Stimulated activated CD4-positive, alpha-beta T cell treated with anti-CD3 and anti-CD28 coated beads, TNF-alpha, amount 100 ng/mL, for 24 hours (primary cell): Measurements from ENCODE around the gene TFIP11.
"Not testable (repeated sequence)": the region's sequence is repeated elsewhere in the genome, so short reads cannot be mapped to it uniquely, and the experiment has no call there.

Experiments used
- DNase-seq, 3 experiments: peaks; one replicate each; pipeline ENCODE4 v3.0.0-alpha.2; 2020; ENCODE audit warnings: low read depth in 3 of 3

The TFIP11 gene

DNA sequence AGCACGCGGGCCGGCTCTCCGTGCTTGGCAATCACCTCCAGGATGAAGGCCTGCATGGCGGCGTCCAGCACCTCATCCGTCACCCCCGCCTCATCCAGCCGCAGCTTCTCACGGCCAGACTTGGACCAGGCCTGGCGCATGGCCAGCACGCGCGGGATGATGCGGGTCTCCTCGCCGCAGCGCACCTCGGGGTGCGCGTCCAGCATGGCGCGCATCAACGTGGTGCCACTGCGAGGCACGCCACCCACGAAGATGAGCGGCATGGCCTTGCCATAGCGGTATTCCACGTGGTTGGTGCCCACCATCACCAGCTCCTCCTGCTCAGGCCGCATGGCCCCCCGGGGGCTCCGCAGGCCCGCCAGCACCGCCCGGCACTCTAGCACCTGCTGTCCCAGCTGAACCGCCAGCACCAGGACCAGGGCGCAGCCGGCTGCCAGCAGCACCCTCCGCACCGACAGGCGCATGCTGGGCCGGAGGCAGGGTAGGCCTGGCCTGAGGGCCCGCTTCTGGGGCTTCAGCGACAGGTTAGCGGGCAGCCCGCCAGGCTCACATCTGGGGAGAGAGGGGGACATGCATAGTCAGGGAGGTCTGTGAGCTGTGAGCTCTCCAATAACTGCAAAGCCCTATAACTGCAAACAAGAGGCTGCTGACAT is 29.0 kb upstream of the TFIP11 start:
- no peak for DNase-seq

DNA sequence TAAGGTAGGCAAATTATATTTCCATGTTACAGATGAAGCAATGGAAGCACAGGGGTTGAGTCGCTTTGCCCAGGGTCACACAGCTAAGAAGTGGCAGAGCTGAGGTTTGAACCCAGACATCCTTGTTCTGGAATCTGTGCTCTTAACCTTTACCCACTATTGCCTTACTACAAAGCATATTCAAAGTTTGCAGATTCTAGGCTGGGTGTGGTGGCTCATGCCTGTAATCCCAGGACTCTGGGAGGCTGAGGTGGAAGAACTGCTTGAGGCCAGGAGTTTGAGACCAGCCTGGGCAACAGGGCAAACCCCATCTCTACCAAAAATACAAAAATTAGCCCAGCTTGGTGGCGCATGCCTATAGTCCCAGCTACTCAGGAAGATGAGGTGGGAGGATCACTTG is 27.8 kb upstream of the TFIP11 start:
- no peak for DNase-seq

DNA sequence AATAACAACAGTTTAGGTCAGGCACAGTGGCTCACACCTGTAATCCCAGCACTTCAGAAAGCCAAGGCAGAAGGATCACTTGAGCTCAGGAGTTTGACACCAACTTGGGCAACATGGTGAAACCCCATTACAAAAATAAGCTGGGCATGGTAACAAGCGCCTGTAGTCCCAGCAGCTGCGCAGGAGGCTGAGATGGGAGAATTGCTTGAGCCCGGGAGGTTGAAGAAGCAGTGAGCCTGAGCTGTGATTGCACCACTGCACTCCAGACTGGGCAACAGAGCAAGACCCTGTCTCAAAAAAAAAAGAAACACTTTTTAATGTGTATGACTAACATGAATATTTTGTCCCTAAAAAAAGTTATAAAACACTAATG is 24.5 kb upstream of the TFIP11 start:
- DNase-seq: no peak

DNA sequence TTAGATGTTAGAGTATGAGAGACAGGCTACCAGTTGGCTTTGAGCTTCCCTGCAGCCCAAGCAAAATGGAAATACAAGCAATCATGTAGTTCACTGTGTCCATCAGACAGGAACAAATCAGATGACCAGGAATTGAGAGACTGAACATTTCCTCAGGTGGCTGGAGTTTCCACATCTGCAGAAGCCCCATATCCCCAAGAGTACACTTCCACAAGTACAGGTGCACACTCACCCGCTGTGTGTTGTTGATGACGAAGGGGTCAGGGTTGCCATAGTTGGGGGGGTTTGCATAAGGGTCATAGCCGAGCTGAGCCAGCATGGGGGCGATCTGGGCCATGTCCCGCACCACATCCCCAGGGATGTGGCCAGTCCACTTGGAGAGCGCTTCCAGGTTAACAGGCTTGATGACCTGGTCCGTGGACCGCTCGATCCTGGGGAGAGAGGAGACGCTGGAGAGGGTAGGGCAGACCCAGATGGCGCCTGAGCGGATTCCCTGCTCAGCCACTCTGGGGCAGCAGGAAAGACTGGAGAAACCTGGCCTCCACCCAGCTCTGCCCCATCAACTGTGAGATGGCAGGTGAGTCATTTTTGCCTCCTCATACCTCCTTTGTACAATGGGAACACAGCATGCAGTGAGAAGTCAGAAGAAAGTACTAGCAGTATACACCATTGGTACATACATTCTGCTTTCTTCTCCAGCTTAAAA is 23.9 kb upstream of the TFIP11 start:
- DNase-seq: no peak

DNA sequence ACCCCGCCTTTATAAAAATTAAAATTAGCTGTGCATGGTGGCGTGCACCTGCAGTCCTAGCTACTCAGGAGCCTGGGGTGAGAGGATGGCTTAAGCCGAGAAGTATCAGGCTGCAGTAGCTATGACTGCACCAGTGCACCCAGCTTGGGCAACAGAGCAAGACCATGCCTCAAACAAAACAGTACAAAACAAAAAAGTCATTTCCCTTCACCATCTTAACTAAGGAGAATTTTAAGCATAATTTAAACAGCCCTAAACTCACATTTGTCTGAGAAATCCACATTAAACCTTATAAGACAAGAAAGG is 23.3 kb upstream of the TFIP11 start:
- DNase-seq: no peak

DNA sequence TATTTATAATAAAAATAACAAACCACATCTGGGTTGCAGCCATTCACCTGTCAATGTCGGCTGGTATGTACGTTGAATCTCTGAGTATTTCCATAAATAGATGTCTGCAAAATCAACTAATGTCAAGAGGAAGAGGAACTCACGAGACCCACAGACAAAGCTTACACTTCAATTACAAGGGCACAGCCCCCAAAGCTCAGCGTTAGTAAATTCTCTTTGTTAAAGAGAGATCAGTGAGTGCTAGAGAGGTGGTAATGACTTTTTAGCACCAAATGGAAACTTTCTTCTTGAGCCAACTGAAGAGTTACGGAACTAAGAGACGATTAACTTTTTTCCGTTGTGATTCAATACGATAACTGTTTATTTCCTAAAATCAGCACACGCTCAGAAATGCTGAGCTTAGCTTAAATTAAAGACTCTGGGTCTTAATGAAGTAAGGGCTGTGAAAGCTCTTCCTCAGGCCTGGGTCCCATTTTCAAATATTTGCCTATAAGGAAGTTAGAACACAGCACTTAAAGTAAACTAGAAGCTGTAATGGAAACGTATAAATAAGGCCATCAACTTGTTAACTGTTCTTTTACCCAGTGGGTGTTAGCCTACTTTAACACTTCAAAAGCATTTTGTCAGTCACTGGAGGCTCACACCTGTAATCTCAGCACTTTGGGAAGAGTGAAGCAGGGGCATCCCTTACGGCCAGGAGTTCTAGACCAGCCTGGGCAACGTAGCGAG is 22.8 kb upstream of the TFIP11 start:
- no peak for DNase-seq

DNA sequence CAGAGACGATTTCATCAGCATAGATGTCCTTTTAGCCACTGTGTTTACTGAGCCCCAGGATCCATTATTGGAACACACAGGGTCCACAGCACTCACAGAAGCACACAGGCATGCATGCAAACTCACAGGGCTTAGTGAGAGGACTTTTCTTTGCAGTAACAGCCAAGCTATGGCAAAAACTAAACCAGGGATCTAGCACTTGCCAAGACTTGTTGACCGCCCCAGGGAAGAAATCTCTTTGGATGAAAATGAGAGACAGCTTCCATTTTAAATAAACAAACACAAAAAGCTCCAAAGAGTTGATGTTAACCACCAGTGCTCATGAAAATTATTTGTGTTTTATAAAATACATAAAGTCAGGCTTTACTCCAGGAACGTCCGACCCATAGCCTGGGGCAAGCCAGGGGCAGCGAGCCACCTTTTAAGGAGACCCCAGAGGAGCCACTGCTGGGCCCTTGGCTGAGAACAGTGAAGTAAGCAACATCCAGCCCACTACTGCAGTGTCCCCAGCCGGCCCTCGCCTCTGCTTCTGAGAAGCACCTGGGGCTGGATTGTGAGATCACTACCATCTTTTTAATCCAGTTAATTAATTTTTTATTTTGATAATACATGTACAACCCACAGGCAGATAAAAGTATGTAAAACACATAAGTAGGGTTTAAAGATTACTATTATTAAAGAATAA is 22.0 kb upstream of the TFIP11 start:
- no peak for DNase-seq

DNA sequence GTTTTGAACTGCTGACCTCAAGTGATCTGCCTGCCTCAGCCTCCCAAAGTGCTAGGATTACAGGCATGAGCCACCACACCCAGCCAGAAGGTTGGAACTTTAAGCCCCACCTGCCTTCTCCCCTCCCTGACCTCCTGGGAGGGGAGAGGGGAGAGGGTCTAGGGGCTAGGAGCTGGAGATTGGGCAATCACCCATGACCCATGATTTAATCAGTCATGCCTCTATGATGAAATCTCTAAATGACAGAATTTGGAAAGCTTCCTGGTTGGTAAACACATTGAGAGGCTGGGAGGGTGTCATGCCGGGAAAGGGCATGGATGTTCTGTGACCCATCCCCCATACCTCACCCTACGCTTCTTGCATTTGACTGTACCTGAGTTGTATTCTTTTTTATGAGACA is 17.1 kb upstream of the TFIP11 start:
- DNase-seq: no peak

DNA sequence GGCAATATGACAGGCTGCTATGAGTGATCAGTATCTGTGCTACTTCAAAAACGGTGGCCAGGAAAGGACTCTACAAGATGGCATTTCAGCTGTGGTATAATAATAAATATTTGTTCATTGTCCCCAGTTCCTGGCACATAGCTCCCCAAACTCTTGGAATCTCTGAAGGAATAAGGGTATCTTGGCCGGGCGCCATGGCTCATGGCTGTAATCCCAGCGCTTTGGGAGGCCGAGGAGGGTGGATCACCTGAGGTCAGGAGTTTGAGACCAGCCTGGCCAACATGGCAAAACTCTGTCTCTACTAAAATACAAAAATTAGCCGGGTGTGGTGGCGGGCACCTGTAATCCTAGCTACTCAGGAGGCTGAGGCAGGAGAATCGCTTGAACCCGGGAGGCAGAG is 16.2 kb upstream of the TFIP11 start:
- DNase-seq: not testable (repeated sequence)

DNA sequence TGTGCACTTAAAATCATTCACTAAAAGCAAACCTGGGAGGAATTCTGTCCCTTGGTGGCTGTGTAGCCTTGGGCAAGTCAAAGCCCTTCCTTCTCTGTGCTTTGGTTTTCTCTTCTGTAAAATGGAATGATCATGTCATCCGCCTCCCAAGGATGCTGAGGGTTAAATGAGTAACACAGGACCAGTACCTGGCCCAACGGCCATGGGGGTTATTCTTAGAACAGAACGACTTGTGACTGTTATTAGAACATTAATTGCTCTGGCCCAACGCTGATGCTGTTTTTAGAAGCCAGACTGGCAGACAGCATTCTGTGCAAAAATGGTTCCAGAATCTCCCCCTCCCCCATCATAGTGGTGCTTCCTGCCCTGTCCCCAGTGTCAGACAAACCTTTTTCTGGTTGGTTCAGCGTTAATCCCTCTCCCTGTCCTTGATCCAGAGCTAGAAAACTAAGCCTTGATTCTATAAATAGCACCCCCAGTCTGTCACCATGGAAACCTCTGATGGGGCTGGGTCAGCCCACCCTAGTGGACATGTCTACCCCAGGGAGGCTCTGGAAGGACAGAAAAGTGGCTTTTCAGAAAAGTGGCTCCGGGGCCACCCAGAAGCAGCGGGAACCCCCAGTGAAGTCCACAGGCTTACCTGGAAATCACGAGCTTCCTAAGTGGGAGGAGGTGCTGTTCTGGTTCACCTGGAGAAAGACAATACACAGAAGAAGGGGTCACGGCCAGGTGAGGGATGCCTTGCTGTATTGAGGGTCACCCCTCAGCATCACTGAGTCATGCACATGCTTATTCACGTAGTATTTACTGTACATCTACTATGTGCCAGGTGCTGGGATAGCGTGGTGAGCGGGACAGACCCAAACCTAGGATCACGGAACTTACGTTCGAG is 15.5 kb upstream of the TFIP11 start:
- no peak for DNase-seq

DNA sequence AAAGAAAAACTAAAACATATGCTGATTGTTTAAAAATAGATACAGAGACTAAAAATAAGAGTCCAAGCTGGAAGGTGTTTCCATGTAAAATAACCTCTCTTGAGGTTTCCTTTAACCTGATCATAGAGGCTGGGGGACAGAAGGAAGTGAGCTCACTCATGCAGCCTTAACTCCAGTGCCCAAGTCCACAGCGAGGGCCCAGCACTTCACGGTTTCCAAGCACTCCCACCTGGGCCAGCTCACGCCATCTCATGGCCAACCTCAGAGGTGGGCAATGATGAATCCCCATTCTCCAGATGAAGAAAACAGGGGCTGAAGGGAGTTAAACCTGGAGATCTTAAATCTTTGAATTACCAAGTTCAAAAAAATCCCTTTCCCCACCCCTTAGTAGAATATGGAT is 14.9 kb upstream of the TFIP11 start:
- no peak for DNase-seq

DNA sequence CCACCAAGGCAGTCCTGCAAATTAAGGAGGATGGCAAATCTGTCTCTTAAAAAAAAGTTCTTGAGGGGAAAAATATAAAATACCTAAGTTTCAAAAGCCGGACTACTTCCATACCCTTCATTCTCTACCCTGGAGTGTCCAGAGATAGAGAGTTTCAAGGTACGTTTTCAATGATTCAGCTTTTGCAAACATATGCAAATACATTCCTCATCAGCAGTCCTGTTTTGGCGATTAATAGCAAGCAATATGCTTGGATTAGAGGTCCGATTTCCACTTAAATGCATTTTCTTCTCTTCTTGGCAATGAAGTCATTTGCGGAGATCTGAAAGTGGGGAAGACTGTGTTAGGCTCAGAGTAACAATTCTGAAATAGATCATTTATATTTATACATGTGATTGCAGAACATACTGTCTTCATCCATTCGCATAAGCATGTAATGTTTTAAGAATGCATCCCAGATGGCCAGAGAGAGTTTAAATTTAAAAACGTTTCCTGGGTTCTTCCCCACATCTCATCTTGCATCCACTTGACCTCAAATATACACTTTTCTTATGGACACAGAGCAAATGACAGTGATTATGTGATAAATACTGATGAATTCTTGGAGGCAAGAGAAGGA is 13.8 kb upstream of the TFIP11 start:
- no peak for DNase-seq

DNA sequence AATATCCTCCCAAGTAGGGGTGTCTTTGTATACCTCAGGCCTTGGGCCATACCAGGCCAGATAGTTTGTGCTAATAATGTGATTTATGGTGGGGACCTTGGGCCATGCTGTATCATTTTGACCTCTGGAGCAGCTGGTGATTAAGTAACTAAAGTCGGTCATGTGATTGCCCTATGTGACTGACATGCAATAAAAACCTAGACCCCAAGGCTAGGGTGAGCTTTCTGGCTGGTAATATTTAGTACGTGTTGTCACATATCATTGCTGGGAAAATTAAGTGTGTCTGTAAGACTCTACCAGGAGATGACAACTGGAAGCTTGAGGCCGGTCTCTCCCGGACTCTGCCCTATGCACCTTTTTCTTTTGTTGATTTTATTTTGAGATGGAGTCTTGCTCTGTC is 12.6 kb upstream of the TFIP11 start:
- DNase-seq: no peak

DNA sequence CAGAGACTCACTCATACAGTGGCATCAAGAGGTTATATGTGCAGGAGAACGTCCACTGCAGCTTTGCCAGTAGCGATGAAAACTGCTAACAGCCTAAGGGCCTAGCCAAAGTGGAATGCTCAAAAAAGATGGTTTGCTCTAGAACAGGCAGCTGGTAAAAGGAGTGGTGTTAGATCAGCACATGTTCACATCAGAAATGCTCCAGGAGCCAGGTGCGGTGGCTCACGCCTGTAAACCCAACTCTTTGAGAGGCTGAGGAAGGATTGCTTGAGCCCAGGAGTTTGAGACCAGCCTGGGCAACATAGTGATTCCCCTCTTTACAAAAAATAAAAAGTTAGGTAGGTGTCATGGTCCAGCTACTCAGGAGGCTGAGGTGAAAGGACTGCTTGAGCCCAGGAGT is 10.3 kb upstream of the TFIP11 start:
- DNase-seq: no peak

DNA sequence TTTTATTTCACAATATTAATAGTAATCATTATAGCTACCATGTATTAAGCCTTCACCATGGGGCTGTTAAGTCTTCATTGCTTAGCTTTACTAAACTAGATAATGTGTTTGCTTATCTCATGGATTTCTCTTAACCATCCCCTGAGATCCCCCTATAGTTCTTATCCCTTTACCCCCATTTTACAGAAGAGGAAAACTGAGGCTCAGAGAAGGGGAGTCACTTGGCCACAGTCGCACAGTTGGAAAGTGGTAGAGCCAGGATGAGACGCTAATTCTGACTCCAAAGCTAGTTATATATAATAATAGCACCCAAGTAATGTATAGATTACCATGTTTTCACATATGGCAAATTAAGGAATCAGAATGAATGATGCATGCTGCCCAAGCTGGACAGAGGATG is 9.7 kb upstream of the TFIP11 start:
- DNase-seq: no peak

DNA sequence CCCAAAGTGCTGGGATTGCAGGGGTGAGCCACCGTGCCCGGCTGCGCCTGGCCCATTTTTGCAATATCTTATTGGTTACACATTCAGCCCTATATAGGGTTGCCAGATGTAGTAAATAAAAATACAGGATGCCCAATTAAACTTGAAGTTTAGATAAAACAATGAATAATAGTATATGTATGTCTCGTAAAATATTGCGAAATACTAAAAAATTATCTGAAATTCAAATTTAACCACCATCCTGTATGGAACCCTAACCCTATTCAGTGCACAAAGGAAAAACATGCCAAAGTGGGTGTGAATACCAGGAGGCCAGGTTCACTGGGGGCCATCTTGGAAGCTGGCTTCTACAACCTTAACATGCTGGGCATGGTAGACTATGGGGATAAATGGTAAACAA is 5.2 kb upstream of the TFIP11 start:
- DNase-seq: no peak

DNA sequence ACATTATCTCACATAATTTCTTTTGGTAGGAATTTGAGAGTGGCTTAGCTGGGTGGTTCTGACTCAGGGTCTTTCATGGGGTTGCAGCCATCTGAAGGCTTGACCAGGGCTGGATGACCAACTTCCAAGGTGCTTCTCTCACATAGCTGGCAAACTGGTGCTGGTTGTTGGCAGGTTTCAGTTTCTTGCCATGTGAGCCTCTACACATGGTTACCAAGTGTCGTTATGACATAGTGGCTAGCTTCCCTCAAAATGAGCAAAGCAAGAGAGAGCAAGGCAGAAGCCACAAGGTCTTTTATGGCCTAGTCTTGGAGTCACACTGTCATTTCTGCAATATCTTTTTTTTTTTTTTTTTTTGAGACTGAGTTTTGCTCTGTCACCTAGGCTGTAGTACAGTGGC is 4.2 kb upstream of the TFIP11 start:
- DNase-seq: no peak

DNA sequence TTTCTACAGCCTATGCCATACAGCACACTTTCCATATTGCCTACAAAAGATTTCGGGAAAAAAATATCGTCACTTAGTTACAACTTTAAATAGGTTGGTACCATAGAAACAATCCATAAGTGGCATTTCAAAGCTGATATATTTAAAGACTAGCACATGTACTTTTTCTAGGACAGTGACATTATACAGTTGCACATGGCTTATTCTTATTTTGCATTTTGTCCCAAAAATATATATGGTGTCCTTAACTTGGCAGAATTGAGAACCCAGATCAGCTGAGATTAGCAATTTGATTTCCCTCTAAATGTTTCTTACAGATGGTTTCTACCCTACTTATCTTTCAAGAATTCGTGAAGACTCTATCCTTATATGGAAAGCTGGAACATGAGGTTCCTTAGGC is 3.7 kb upstream of the TFIP11 start:
- no peak for DNase-seq

DNA sequence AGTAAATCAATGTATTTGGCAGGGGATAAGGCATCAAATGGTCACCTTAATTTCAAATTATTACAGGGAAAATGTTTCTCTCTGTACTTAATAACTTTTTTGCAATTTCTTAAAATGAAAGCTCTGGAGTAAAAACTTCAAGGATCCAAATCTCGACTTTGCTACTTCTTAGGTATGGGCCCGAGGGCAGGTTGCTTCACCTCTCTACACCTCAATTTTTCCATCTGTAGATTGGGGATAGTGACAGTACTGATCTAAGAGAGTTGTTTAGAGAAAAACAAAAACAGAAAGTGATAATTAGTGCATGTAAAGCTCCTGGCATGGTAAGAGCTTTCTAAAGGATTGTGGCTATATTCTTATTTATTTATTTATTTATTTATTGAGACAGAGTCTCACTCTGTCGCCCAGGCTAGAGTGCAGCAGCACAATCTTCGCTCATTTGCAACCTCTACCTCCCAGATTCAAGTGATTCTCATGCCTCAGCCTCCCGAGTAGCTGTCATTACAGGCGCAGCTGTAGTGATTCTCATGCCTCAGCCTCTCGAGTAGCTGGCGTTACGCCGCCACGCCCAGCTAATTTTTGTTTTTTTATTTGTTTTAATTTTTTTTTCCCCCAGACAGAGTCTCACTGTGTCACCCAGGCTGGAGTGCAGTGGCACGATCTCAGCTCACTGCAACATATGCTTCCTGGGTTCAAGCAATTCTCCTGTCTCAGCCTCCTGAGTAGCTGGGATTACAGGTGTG is 2.3 kb upstream of the TFIP11 start:
- no peak for DNase-seq

DNA sequence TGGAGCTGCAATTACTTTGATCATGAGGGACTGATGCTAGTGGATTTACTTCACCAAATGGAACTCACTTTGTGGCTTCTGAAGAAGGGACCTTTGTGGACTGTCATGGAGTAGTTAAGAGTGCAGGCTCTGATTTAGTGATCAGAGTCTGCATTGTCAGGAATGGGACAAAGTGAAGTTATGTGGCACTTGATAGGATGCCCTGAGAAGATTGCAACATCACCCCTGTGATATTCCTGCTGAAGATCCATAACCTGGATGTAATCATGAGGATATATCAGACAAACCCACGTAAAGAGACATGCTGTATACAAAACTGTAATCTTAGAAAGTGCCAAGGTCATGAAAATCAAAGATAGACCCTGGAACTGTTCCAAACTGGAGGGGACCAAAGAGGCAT is 1.6 kb upstream of the TFIP11 start:
- no peak for DNase-seq

DNA sequence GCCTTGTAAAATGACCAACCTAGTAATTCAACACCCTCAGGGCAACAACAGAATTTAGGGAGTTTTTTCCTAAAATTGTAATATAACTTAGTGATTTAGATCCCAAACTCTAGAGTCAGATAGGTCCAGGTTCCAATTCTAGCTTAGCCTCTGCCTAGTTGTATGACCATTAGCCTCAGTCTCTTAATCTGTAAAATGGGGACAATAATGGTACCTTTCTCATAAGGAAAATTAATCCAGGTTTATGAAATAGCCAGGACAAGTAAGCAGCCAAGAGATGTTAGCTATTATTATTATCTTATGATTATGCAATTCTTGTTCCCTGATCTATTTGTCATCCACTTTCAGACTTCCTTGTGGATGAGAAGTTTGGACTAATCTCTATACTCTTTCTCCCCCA is 4.1 kb downstream of the TFIP11 start:
- DNase-seq: no peak
